HCT116 (cell line): ENCODE results near the gene NOXO1. TPM values are rescaled to one million over a fixed set of nuclear protein-coding genes. Genes with fewer than 3 reads are reported as not detected.
A peak's percentile ranks its signal among the peaks of the same experiment; 100 is the strongest.

Source experiments
- ATAC-seq: fragments of 200-7000 bp; cut with Tn5 transposase; 2 replicates; pipeline ENCODE4 v1.9.1; 2020; ENCODE audit warnings: mild to moderate bottlenecking, moderate library complexity
- BruUV-seq: library from RNA; stranded (reverse); fragments of 400-500 nt; replicated peaks from 2 replicates; lab custom pipeline; 2021; lab: Mats Ljungman, UMichigan
- CTCF ChIA-PET: fragments of 300-600 bp; sonication (Branson Sonifier 250); formaldehyde crosslinking; loops from one replicate; lab custom pipeline; 2021; ENCODE audit warnings: antibody characterized with exemption; lab: Charles Lee
- POLR2A ChIA-PET: fragments of 300-600, 350-600 bp; sonication (Branson Sonifier 250); formaldehyde crosslinking; loops from one replicate; lab custom pipeline; 2021; ENCODE audit warnings: antibody characterized with exemption; lab: Charles Lee
- RAD21 ChIA-PET, 2 experiments: fragments of 300-600 bp; sonication (Branson Sonifier 250); formaldehyde crosslinking; loops; one replicate each; lab custom pipeline; 2023; ENCODE audit warnings: low total read pairs in 2 of 2; ENCODE audit not compliant: uncharacterized antibody in 2 of 2, unreplicated experiment in 2 of 2, low non-redundant PET in 1 of 2; lab: Charles Lee
- DNase-seq: peaks from one replicate; pipeline ENCODE4 v3.0.0-alpha.2; 2010; ENCODE audit warnings: low read depth, low spot score
- H2AFZ ChIP-seq: fragments of 200-600 bp; shearing (Covaris generic), sonication (generic); 2 replicates; pipeline ENCODE4 v1.6.1; 2017; ENCODE audit warnings: low read depth, mixed run types, mixed read lengths, antibody characterized with exemption, low read length; ENCODE audit not compliant: poor library complexity, severe bottlenecking
- H3K27ac ChIP-seq: 2 replicates; pipeline ENCODE4 v1.5.1; 2012; ENCODE audit warnings: low read depth, low read length
- H3K27me3 ChIP-seq: fragments of 200-600 bp; sonication (generic); 2 replicates; pipeline ENCODE4 v1.6.1; 2016; ENCODE audit warnings: mixed run types, low read length, mixed read lengths; ENCODE audit not compliant: insufficient read depth
- H3K36me3 ChIP-seq, 2 experiments: fragments of 200-500 bp in 1 of 2; fragments of 200-600 bp in 1 of 2; sonication (Bioruptor generic) in 1 of 2; sonication (generic) in 1 of 2; 2 replicates each; pipeline versions ENCODE4 v1.5.1 to v1.6.1; 2014 to 2016; ENCODE audit warnings: low read length in 2 of 2, inconsistent platforms in 1 of 2, mixed read lengths in 1 of 2, mixed run types in 1 of 2; ENCODE audit not compliant: insufficient read depth in 2 of 2, control insufficient read depth in 1 of 2
- H3K4me1 ChIP-seq, 2 experiments: fragments of 200-600 bp in 1 of 2; sonication (generic) in 1 of 2; 2 replicates each; pipeline versions ENCODE4 v1.5.1 to v1.6.1; 2012 to 2017; ENCODE audit warnings: low read length in 2 of 2, inconsistent platforms in 1 of 2, mild to moderate bottlenecking in 1 of 2, mixed read lengths in 1 of 2, mixed run types in 1 of 2, moderate library complexity in 1 of 2; ENCODE audit not compliant: insufficient read depth in 2 of 2, control insufficient read depth in 1 of 2
- H3K4me2 ChIP-seq: fragments of 200-600 bp; sonication (generic); 2 replicates; pipeline ENCODE4 v1.6.1; 2017; ENCODE audit warnings: mixed run types, low read length, mixed read lengths
- H3K4me3 ChIP-seq, 2 experiments: fragments of 200-600 bp in 1 of 2; sonication (generic) in 1 of 2; replicated peaks in 1 of 2; 2 replicates each; pipeline ENCODE4 v1.5.1; 2011 to 2016; ENCODE audit warnings: low read length in 2 of 2, control low read depth in 1 of 2, low read depth in 1 of 2, mild to moderate bottlenecking in 1 of 2, mixed read lengths in 1 of 2, mixed run types in 1 of 2
- H3K79me2 ChIP-seq: fragments of 200-600 bp; sonication (generic); 2 replicates; pipeline ENCODE4 v1.6.1; 2017; ENCODE audit warnings: mild to moderate bottlenecking, mixed run types, low read length, moderate library complexity, mixed read lengths; ENCODE audit not compliant: insufficient read depth
- H3K9ac ChIP-seq: fragments of 200-600 bp; sonication (generic); 2 replicates; pipeline ENCODE4 v1.6.1; 2016; ENCODE audit warnings: low read length, mixed read lengths
- H3K9me2 ChIP-seq: fragments of 200-600 bp; sonication (generic), shearing (Covaris generic); 2 replicates; pipeline ENCODE4 v1.6.1; 2017; ENCODE audit warnings: mixed run types, mild to moderate bottlenecking, moderate library complexity; ENCODE audit not compliant: insufficient read depth
- H3K9me3 ChIP-seq, 2 experiments: fragments of 200-500 bp in 1 of 2; fragments of 200-600 bp in 1 of 2; sonication (Bioruptor generic) in 1 of 2; sonication (generic) in 1 of 2; 2 replicates each; pipeline ENCODE4 v1.6.1; 2014 to 2017; ENCODE audit warnings: low read length in 2 of 2, mixed read lengths in 2 of 2, inconsistent platforms in 1 of 2, low read depth in 1 of 2, mild to moderate bottlenecking in 1 of 2, mixed run types in 1 of 2, moderate library complexity in 1 of 2; ENCODE audit not compliant: control insufficient read depth in 1 of 2, insufficient read depth in 1 of 2
- H4K20me1 ChIP-seq: fragments of 200-600 bp; sonication (generic), shearing (Covaris generic); 2 replicates; pipeline ENCODE4 v1.6.1; 2017; ENCODE audit warnings: mixed run types, mild to moderate bottlenecking, moderate library complexity; ENCODE audit not compliant: insufficient read depth
- CBX3 ChIP-seq: IDR thresholded peaks from 2 replicates; pipeline ENCODE4 v1.6.1; 2012; ENCODE audit warnings: low read depth
- CEBPB ChIP-seq: IDR thresholded peaks from 2 replicates; pipeline ENCODE4 v1.6.1; 2012; ENCODE audit warnings: low read depth
- ELF1 ChIP-seq: IDR thresholded peaks from 2 replicates; pipeline ENCODE4 v1.6.1; 2012; ENCODE audit warnings: low read depth, borderline replicate concordance
- EZH2 ChIP-seq: fragments of 200-600 bp; sonication (generic); IDR thresholded peaks from 2 replicates; pipeline ENCODE4 v1.6.1; 2017; ENCODE audit warnings: antibody characterized with exemption, mixed run types
- EZH2phosphoT487 ChIP-seq: fragments of 200-600 bp; IDR thresholded peaks from 2 replicates; pipeline ENCODE4 v1.6.1; 2018; ENCODE audit warnings: antibody characterized with exemption, borderline replicate concordance
- FOSL1 ChIP-seq: IDR thresholded peaks from 2 replicates; pipeline ENCODE4 v1.6.1; 2012; ENCODE audit warnings: low read depth
- POLR2A ChIP-seq: IDR thresholded peaks from 2 replicates; pipeline ENCODE4 v1.7.0; 2011; ENCODE audit warnings: borderline replicate concordance; ENCODE audit not compliant: insufficient read depth, insufficient read length; ENCODE audit errors: extremely low read depth
- POLR2AphosphoS5 ChIP-seq: IDR thresholded peaks from 2 replicates; pipeline ENCODE4 v1.6.1; 2011; ENCODE audit warnings: mild to moderate bottlenecking, low read depth, low read length, moderate library complexity
- RAD21 ChIP-seq: IDR thresholded peaks from 2 replicates; pipeline ENCODE4 v1.6.1; 2012; ENCODE audit warnings: low read depth, mild to moderate bottlenecking
- SIN3A ChIP-seq: IDR thresholded peaks from 2 replicates; pipeline ENCODE4 v1.6.1; 2012; ENCODE audit warnings: low read depth
- SRF ChIP-seq: IDR thresholded peaks from 2 replicates; pipeline ENCODE4 v1.6.1; 2012; ENCODE audit warnings: low read depth
- TCF7L2 ChIP-seq: IDR thresholded peaks from 2 replicates; pipeline ENCODE4 v1.7.0; 2011; ENCODE audit warnings: borderline replicate concordance, inconsistent platforms; ENCODE audit not compliant: insufficient read depth, insufficient read length; ENCODE audit errors: extremely low read depth
- ZFX ChIP-seq: fragments of 450-650 bp; IDR thresholded peaks from 2 replicates; pipeline ENCODE4 v1.6.1; 2017
- intact Hi-C: fragments of 100-400 bp; cut with micrococcal nuclease; formaldehyde crosslinking; loops from 2 replicates; pipeline ENCODE4 v1.10.0; 2022
- total RNA-seq: library from RNA; stranded (reverse); gene quantifications from one replicate; pipeline ENCODE4 v1.2.1, GENCODE V29; 2021; ENCODE audit not compliant: unreplicated experiment
- TF ChIP-seq, protein P1 (sequence below): IDR thresholded peaks from 2 replicates; pipeline ENCODE4 v1.6.1; 2012
- TF ChIP-seq, protein P2 (sequence below): IDR thresholded peaks from 2 replicates; pipeline ENCODE4 v1.6.1; 2012
- TF ChIP-seq, protein P3 (sequence below): IDR thresholded peaks from 2 replicates; pipeline ENCODE4 v1.6.1; 2011; ENCODE audit warnings: mild to moderate bottlenecking, low read length, moderate library complexity; ENCODE audit not compliant: insufficient replicate concordance; ENCODE audit errors: extremely low read depth

NOXO1 gene
- total RNA-seq, 1 experiment from 2014 or later, result 10.0 TPM

DNA sequence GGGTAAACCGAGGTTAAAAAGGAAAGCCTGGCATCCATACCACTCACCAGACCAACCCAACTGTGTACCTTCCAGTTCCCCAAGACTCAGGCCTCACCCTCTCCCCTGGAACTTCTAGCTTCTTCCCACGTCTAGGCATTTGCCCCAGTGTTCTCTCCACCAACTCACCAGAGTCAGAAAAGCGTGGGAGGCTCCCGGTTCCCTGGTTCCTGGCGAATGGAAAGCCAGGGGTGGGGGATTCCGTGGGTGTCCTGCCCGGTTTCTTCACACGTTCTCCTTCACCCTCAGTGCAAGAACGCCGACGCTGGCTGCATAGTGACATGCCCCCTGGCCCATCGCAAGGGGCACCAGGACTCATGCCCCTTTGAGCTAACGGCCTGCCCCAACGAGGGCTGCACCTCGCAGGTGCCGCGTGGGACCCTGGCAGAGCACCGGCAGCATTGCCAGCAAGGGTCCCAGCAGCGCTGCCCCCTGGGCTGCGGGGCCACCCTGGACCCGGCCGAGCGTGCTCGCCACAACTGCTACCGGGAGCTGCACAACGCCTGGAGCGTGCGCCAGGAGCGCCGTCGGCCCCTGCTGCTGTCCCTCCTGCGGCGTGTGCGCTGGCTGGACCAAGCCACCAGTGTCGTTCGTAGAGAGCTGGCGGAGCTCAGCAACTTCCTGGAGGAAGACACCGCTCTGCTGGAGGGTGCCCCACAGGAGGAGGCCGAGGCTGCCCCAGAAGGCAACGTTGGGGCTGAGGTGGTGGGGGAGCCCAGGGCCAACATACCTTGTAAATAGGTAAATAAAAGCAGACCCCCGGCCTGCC, 12.9 kb downstream of the NOXO1 start:
- no peak overlapping the region for H2AFZ ChIP-seq
- no peak overlapping the region for H3K9ac ChIP-seq
- H3K4me3 ChIP-seq, result no peak overlapping the region
- H4K20me1 ChIP-seq, result peaks cover 6% of the 10 kb centered on the region; the same call in 1 of the 2 replicates
- H3K4me1 ChIP-seq, result peaks cover 7 to 20% of the 10 kb centered on the region in 2 experiments
- H3K9me3 ChIP-seq, result no peaks in the 10 kb centered on the region
- no peaks in the 10 kb centered on the region for H3K27me3 ChIP-seq
- no TSS peak for BruUV-seq
- RAD21 ChIA-PET, result no interaction called here
- H3K36me3 ChIP-seq, result peaks cover 4 to 9% of the 10 kb centered on the region in 2 experiments; a peak in 3 of 4 replicates
- ATAC-seq (no peak), DNase-seq (no peak)
- H3K79me2 ChIP-seq, result peaks cover 55% of the 10 kb centered on the region
- CTCF ChIA-PET, result no interaction called here
- POLR2A ChIA-PET, result interaction anchor here (4.0 to 5.9 kb wide), 2 partner anchors 7 to 12 kb away, joined by 21 to 104 read pairs; partner anchors contain the start of genes GFER and NOXO1
- H3K9me2 ChIP-seq, result no peaks in the 10 kb centered on the region
- TF ChIP-seq, protein P1, sequence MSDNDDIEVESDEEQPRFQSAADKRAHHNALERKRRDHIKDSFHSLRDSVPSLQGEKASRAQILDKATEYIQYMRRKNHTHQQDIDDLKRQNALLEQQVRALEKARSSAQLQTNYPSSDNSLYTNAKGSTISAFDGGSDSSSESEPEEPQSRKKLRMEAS, result no peak
- TF ChIP-seq POLR2AphosphoS5, result no peak
- H3K4me2 ChIP-seq, result no peak overlapping the region
- 0 out of 2 replicates have a peak overlapping the region, but pooled peaks have one; percentile 13 for H3K27ac ChIP-seq
- intact Hi-C loops, result no loop called here

DNA sequence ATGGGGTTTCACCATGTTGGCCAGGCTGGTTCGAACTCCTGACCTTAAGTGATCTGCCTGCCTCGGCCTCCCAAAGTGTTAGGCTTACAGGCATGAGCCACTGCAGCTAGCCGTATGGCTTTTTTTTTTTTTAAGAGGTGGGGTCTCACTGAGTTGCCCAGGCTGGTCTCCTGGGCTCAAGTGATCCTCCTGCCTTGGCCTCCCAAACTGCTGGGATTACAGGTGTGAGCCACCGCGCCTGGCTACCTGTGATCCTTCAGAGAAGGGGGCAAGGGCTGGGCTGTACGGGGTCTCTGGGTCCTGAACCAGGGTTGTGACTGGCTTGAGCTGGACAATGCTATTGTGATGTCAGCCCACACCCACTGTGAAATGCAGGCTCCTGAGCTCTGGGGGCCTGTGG, 14.8 kb downstream of the NOXO1 start, which contains the start of gene RNF151:
Gene RNF151, plus strand, starts transcription at position 397 of the 400 bp plus-strand sequence. CDS start 26 bp downstream, outside the sequence.
- peaks cover 11% of the 10 kb centered on the region; the same call in 1 of the 2 replicates for H4K20me1 ChIP-seq
- H3K27me3 ChIP-seq, result no peaks in the 10 kb centered on the region
- no TSS peak for BruUV-seq
- H3K4me3 ChIP-seq, result peak within 1 kb of the TSS; percentile 65 to 73
- RAD21 ChIA-PET, result no interaction called here
- H3K9me2 ChIP-seq, result no peaks in the 10 kb centered on the region
- no peaks in the 10 kb centered on the region for H3K9me3 ChIP-seq
- ATAC-seq (no peak), DNase-seq (no peak)
- peak within 1 kb of the TSS; percentile 94 for H3K27ac ChIP-seq
- POLR2A ChIA-PET, result interaction anchor here (5.9 kb wide), 1 partner anchor 14 kb away, joined by 104 read pairs; the partner anchor contains the start of genes GFER and NOXO1
- peaks cover 5 to 32% of the 10 kb centered on the region in 2 experiments; a peak in 3 of 4 replicates for H3K4me1 ChIP-seq
- peaks cover 6 to 20% of the 10 kb centered on the region in 2 experiments for H3K36me3 ChIP-seq
- no peak within 1 kb of the TSS for H2AFZ ChIP-seq
- intact Hi-C loops, result no loop called here
- peak within 1 kb of the TSS; percentile 93 for H3K9ac ChIP-seq
- H3K4me2 ChIP-seq, result peak within 1 kb of the TSS; percentile 87
- TF ChIP-seq POLR2A (no peak), RAD21 (no peak), FOSL1 (no peak), CBX3 (no peak), SRF (no peak), EZH2phosphoT487 (no peak), TCF7L2 (no peak), CEBPB (no peak), ELF1 (no peak), EZH2 (no peak), ZFX (no peak), SIN3A (no peak)
- TF ChIP-seq, protein P2, sequence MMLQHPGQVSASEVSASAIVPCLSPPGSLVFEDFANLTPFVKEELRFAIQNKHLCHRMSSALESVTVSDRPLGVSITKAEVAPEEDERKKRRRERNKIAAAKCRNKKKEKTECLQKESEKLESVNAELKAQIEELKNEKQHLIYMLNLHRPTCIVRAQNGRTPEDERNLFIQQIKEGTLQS, result no peak
- TF ChIP-seq, protein P1, result no peak
- TF ChIP-seq, protein P3, sequence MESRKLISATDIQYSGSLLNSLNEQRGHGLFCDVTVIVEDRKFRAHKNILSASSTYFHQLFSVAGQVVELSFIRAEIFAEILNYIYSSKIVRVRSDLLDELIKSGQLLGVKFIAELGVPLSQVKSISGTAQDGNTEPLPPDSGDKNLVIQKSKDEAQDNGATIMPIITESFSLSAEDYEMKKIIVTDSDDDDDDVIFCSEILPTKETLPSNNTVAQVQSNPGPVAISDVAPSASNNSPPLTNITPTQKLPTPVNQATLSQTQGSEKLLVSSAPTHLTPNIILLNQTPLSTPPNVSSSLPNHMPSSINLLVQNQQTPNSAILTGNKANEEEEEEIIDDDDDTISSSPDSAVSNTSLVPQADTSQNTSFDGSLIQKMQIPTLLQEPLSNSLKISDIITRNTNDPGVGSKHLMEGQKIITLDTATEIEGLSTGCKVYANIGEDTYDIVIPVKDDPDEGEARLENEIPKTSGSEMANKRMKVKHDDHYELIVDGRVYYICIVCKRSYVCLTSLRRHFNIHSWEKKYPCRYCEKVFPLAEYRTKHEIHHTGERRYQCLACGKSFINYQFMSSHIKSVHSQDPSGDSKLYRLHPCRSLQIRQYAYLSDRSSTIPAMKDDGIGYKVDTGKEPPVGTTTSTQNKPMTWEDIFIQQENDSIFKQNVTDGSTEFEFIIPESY, result no peak
- CTCF ChIA-PET, result no interaction called here
- H3K79me2 ChIP-seq, result peaks cover 58% of the 10 kb centered on the region
